PFSK-1 (cell line): ENCODE data around the gene NAV2.

Experiments
- FOXP2 ChIP-seq: optimal IDR thresholded peaks from 2 replicates; pipeline ENCODE3; 2011; ENCODE audit warnings: borderline replicate concordance, control low read depth, inconsistent platforms; ENCODE audit not compliant: insufficient read depth; ENCODE audit errors: extremely low read length, extremely low read depth
- POLR2AphosphoS5 ChIP-seq: IDR thresholded peaks from 2 replicates; pipeline ENCODE4 v1.6.1; 2012; ENCODE audit warnings: low read depth, mild to moderate bottlenecking, control low read depth, low read length, moderate library complexity
- REST ChIP-seq, 2 experiments: IDR thresholded peaks; 2 replicates each; pipeline versions ENCODE4 v1.6.1 to v1.8.0; 2011 to 2012; ENCODE audit warnings: low read depth in 2 of 2, low read length in 2 of 2, control low read depth in 1 of 2, inconsistent platforms in 1 of 2, mild to moderate bottlenecking in 1 of 2, moderate library complexity in 1 of 2; ENCODE audit not compliant: insufficient read depth in 1 of 2
- SIN3A ChIP-seq: IDR thresholded peaks from 2 replicates; pipeline ENCODE4 v1.6.1; 2012; ENCODE audit warnings: mild to moderate bottlenecking, low read length, moderate library complexity, borderline replicate concordance; ENCODE audit not compliant: insufficient read depth
- TAF1 ChIP-seq: IDR thresholded peaks from 2 replicates; pipeline ENCODE4 v1.6.1; 2012; ENCODE audit warnings: low read length, control low read depth, borderline replicate concordance; ENCODE audit not compliant: insufficient read depth

NAV2 gene

GRCh38 chr11:19862091-19862490 is 149.5 kb downstream of the NAV2 start:
- no peak for TF ChIP-seq FOXP2
- no peak for TF ChIP-seq REST (IDR thresholded peaks at IDR 0.05; ENCODE audit: insufficient read depth in 1 of 2, low read depth in 2 of 2, low read length in 2 of 2)
- TF ChIP-seq TAF1 = no peak
- TF ChIP-seq POLR2AphosphoS5 = no peak
- TF ChIP-seq SIN3A = no peak

GRCh38 chr11:19864141-19865140 is 151.8 kb downstream of the NAV2 start:
- TF ChIP-seq REST (IDR thresholded peaks at IDR 0.05; ENCODE audit: insufficient read depth in 1 of 2, low read depth in 2 of 2, low read length in 2 of 2) = no peak
- TF ChIP-seq SIN3A = no peak
- no peak for TF ChIP-seq FOXP2
- no peak for TF ChIP-seq POLR2AphosphoS5
- no peak for TF ChIP-seq TAF1

GRCh38 chr11:19866037-19866436 is 153.4 kb downstream of the NAV2 start:
- TF ChIP-seq SIN3A (no peak), FOXP2 (no peak), POLR2AphosphoS5 (no peak), REST (IDR thresholded peaks at IDR 0.05; ENCODE audit: insufficient read depth in 1 of 2, low read depth in 2 of 2, low read length in 2 of 2) (no peak), TAF1 (no peak)

GRCh38 chr11:19866521-19866920 is 153.9 kb downstream of the NAV2 start:
- no peak for TF ChIP-seq SIN3A
- TF ChIP-seq POLR2AphosphoS5 = no peak

- TF ChIP-seq REST (IDR thresholded peaks at IDR 0.05; ENCODE audit: insufficient read depth in 1 of 2, low read depth in 2 of 2, low read length in 2 of 2) (no peak), SIN3A (no peak), POLR2AphosphoS5 (no peak), TAF1 (no peak), FOXP2 (no peak)
Observed at GRCh38 chr11:19867064-19867463, 154.4 kb downstream of the NAV2 start.
